HG03064 (cell line): ENCODE results near the gene FAM114A1.
"Not testable (repeated sequence)": the region's sequence is repeated elsewhere in the genome, so short reads cannot be mapped to it uniquely, and the experiment has no call there.

ENCODE experiments used
- ATAC-seq: cut with Tn5 transposase; IDR thresholded peaks from one replicate; pipeline ENCODE4 v1.9.1; 2021; ENCODE audit warnings: low read depth; ENCODE audit not compliant: unreplicated experiment

FAM114A1 gene

GRCh38 chr4:38928974-38929373 is 61.4 kb downstream of the FAM114A1 start:
- ATAC-seq: no peak

DNA sequence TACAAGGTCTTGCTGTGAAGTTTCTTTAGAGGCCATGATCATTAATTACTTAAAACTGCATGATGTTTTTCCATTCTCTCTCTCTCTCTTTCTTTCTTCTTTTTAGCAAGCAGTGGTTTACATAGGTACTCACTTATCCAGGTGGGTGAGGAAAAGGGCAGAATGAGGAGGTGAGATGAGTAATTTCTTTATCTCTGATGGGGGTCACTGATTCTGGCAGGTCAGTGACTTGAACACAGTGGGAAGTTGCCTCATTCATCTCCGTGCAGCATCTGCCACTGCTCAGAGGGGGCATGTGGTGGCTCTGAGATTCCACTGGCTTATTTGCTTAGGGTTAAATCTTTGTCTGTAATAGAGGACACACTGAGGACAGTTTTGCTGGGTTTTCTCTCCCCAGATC is 62.6 kb downstream of the FAM114A1 start:
- peak; percentile 71 for ATAC-seq

- no peak for ATAC-seq
Measured at GRCh38 chr4:38930707-38931106, 63.1 kb downstream of the FAM114A1 start.

DNA sequence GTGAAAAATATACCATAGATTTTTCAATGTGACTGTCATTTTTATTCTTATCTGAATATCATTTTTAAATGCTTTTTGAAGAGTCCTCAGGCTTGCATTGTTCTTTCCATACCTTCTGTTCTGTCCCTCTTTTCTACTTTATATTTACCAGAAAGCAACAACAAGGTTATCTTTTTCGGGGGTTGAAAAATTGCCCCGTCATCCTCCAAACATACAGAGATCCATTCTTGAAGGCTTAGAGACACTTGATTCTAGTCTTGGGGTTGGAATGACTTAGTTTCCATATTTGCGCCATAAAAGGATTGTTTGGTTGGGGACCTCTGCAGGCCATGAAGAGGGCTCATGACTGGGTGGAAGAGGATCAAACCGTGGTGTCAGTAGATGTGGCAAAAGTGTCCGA is 63.5 kb downstream of the FAM114A1 start:
- no peak for ATAC-seq

DNA sequence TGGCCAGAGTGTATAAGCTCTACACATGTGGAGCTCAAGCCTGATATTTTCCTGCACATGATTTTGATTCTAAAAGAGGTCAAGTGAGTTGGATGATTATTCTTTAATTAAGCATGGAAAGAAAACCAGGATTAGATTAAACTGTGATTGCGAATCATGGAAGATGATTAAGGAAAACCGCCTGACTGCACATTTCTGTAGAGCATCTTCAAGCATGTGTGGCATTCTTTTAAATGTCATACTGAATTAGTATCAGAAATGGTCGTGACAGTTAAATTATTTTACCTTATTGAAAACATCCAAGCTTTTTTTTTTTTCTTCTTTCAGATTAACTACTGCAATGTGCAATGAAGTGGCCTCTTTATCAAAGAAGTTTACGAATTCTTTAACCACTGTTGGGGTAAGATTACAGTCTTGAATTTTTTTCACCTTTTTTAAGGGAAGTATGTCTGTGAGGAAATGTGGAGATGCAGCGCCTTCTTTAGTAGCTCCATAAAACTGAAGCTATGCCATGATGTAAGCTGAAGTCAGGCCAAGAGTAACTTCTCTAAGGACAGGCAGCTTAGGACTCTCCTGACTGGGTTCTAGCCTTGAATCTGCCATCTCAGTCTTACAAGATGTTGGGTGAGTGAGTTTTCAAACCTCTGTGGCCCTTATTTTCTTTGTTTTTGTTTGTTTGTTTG is 67.9 kb downstream of the FAM114A1 start:
- ATAC-seq: no peak

- peak; percentile 94 for ATAC-seq
Measured at GRCh38 chr4:38939165-38939564, 71.6 kb downstream of the FAM114A1 start.

- ATAC-seq: no peak
Measured at GRCh38 chr4:38940476-38940875, 72.9 kb downstream of the FAM114A1 start.

GRCh38 chr4:38941906-38942305 is 74.3 kb downstream of the FAM114A1 start:
- ATAC-seq: not testable (repeated sequence)

DNA sequence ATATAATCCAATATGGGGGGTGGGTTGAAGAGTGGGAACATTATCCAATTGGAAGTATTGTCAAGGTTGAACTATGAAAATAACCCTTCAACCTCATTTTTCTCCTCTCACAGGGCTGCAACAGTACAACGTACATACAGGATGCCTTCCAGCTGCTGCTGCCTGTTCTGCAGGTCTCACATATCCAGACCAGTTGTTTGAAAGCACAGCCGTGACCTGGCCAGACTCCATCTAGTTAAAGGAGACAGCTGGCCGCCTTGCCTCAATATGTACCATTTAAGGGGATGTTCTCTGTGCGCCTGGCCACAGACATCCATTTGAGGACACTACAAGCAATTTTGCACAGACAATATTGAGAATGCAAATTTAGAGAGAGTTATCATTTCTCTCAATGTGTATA is 75.7 kb downstream of the FAM114A1 start:
- ATAC-seq: no peak

- ATAC-seq: no peak
Measured at GRCh38 chr4:38944440-38944839, 76.8 kb downstream of the FAM114A1 start.

DNA sequence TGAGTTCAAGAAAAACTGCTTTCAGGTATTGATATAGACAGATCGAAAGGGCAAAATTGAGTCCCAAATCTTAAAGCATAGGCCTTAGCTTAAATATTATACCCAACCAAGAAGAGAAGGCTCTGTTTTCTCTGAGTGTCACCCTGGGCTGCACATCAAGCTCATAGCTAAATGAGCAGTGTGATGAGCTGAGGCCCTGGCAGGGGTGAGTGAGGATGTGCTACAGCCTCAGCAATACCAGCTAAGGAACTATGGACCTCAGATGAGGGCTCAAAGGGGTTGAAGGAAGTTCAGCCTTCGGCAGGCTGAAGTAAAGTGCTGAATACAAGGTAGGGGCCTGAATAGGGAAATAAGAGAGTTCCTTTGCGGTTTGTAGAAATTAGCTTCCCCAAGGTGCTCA is 79.3 kb downstream of the FAM114A1 start:
- no peak for ATAC-seq

DNA sequence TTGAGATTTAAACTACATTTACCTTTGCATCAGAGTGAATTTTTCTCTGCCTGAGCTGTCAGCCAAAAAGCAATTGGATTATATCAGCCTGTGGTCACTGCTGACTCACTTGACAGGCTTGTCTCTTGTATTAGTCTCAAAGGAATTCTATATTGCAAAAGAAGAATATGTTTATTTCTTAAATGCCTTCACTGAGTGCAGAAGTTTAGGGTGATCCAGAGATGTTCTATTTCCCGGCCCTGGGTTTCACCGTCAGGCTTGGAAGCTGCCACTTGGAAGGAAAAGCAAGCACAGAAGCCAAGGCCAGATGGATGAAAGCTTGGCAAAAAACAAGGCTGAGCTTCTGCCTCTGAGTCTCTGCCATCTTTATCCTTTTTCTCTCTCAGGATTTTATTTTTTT is 80.9 kb downstream of the FAM114A1 start:
- no peak for ATAC-seq

DNA sequence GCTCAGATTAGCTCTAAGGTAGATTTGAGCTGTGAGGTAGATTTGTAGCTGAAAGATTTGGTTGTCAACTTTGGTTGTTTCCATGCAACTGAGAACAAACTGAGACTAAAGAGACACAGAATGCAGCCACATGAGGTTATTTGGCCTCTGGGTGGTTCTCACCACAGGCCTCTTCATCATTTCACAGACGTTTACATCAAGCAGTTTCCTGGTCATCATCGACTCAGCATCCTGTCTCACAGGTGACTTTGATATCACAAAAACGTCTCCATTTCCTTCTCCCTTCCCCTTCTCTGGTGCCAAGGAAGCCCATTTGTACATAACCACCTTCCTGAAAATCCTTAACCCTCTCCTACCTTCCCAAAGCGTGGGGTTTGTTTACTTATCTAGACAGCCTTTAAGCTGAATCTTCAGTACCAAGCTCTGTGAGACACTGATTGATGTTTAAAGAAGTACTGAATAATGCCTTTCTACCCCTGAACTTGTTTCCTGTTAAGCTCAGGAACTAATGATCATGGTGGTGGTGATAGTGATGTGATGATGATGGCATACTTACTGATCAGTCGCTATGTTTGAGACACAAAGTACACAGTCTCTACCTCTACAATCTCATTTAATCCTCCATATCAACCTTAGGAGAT is 81.9 kb downstream of the FAM114A1 start:
- no peak for ATAC-seq

DNA sequence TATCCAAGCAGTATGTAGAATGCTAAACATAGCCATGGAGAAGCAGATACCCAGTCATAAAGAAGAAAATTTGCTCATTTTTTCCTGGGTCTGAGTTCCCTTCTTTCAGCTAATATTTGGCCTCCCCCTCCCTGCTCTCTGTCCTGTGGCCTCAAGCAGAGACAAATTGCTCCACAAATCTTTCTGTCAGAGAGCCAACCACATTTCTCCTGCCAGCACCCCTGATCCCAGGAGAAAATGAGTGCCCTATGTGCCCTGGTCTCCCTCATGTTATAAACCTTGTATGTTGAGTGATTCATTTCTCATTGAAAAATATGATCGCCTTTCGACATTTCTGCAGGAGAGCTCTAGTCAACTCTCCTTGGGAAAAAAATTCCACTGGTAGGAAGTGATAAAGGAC is 82.6 kb downstream of the FAM114A1 start:
- no peak for ATAC-seq

- no peak for ATAC-seq
Measured at GRCh38 chr4:38950734-38951133, 83.1 kb downstream of the FAM114A1 start.

DNA sequence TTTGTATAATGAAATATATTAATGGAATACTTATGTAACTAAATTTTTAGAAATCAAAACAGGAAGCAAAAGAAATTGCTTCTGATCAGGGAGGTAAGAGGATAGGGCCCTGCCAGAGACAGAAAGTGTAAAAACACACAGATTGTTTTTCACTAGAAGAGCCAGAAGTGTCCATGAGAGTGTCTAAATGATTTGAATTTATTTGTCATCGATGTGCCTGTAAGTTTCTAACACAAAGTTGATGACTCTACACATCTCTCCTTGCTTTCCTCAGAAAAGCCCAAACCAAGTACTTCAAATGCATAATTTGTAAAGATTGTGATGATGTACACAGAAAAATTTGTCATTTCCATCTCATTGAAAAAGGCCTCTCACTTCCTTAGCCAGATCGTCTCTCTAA is 84.0 kb downstream of the FAM114A1 start:
- no peak for ATAC-seq

GRCh38 chr4:38952017-38952416 is 84.4 kb downstream of the FAM114A1 start:
- ATAC-seq: no peak

DNA sequence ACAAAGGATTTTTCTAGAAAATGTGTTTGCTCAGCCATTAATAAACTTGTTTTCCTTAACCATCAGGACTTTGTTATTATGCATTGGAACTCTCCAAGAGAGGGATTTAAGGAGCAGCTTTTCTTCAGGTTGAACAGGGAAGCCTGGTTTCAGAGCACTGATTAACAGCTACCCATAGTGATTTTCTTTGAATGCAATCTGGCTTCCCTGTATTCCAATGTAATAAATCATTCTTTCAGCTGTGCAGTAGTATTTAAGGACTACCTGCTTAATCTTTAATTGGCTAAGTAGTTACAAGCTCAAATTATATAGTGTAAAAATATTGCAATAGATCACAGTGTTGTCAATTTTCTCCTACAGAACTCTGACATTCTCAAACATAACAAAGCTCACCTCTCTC is 87.1 kb downstream of the FAM114A1 start:
- ATAC-seq: no peak

GRCh38 chr4:38955957-38956356 is 88.4 kb downstream of the FAM114A1 start:
- ATAC-seq: no peak

DNA sequence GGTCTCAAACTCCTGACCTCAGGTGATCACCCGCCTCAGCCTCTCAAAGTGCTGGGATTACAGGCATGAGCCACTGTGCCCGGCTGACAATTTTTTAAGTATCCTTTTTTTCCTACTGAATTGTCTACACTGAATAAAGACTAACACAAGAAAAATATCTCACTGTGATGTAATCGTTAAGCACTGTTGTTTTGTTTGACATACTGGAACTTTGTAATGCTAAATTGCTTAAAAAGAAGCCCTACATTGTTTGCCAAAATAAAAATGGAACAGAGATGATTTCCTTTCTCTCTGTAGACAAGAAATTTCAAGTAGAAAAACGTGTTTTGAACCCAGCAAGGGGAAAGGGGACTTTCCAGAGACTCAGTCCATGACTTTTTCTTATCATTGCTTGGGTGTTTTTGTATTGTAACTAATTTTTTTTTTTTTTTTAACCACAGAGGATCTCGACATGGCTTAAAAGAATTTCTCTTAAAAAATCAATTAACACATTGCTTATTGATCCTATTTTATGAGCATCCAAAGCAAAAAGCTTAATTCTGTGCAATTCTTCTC is 89.7 kb downstream of the FAM114A1 start:
- no peak for ATAC-seq

DNA sequence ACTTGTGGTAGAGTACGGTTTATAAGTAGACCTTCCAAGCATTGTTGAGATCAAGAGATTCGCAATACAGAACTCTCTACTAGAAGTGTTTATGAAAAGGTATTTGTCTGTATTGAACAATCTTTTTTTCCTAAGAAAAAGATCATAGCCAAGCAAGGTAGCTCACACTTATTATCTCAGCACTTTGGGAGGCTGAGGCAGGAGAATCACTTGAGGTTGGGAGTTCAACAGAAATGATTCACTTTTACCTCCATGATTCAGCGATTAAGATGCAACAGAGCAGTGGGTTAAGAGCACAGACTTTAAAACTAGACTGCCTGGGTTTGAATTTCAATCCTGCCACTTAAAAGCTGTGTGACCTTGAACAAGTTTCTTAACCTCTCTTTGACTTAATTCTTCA is 90.3 kb downstream of the FAM114A1 start:
- no peak for ATAC-seq
